Heart left ventricle (tissue), 16 donors: ENCODE results near the gene OS9. TPM values are rescaled to one million over a fixed set of nuclear protein-coding genes. Genes with fewer than 3 reads are reported as not detected.

Experiments used
- ATAC-seq, 4 donors: fragments of 200-7000 bp; cut with Tn5 transposase; one replicate each; pipeline ENCODE4 v1.9.1; 2020 to 2022; ENCODE audit warnings: moderate library complexity in 4 of 4, mild to moderate bottlenecking in 3 of 4, moderate number of reproducible peaks in 1 of 4
- DNase-seq, 5 donors: peaks; one replicate each; pipeline ENCODE4 v3.0.0-alpha.2; 2020
- H3K27ac ChIP-seq, 12 donors: fragments of 200-600 bp; sonication (generic) in 4 of 12; one replicate each; pipeline versions ENCODE4 v1.5.0 to v1.8.0; 2016 to 2022; ENCODE audit warnings: mild to moderate bottlenecking in 2 of 12
- H3K27me3 ChIP-seq, 9 donors: fragments of 200-600 bp; sonication (generic) in 2 of 9; one replicate each; pipeline versions ENCODE4 v1.5.1 to v1.8.0; 2016 to 2022; ENCODE audit warnings: mild to moderate bottlenecking in 3 of 9
- H3K36me3 ChIP-seq, 9 donors: fragments of 200-600 bp; sonication (generic) in 2 of 9; one replicate each; pipeline versions ENCODE4 v1.5.0 to v1.8.0; 2018 to 2022; ENCODE audit warnings: mild to moderate bottlenecking in 2 of 9
- H3K4me1 ChIP-seq, 12 donors: fragments of 200-600 bp; sonication (generic) in 4 of 12; one replicate each; pipeline versions ENCODE4 v1.5.0 to v1.8.0; 2016 to 2022; ENCODE audit warnings: mild to moderate bottlenecking in 3 of 12
- H3K4me3 ChIP-seq, 12 donors: fragments of 200-600 bp; sonication (generic) in 4 of 12; one replicate each; pipeline versions ENCODE4 v1.5.0 to v1.8.0; 2017 to 2022; ENCODE audit warnings: mild to moderate bottlenecking in 9 of 12, moderate library complexity in 4 of 12
- H3K9me3 ChIP-seq, 12 donors: fragments of 200-600 bp; sonication (generic) in 4 of 12; one replicate each; pipeline versions ENCODE4 v1.5.0 to v1.8.0; 2016 to 2022; ENCODE audit warnings: mild to moderate bottlenecking in 1 of 12
- CTCF ChIP-seq, 12 donors: fragments of 200-600 bp; sonication (generic) in 4 of 12; IDR thresholded peaks; one replicate each; pipeline versions ENCODE4 v1.5.0 to v1.8.0; 2018 to 2022; ENCODE audit warnings: antibody characterized with exemption in 12 of 12, mild to moderate bottlenecking in 5 of 12
- POLR2A ChIP-seq, 2 donors: fragments of 450-650 bp; IDR thresholded peaks; one replicate each; pipeline ENCODE4 v1.6.1; 2017; ENCODE audit warnings: antibody characterized with exemption in 2 of 2, mild to moderate bottlenecking in 2 of 2, moderate library complexity in 2 of 2
- WGBS, 4 donors: extraction: QIAGEN DNeasy Blood & Tissue Kit in 2 of 4; methylation state at CpG; one replicate each; pipeline versions ENCODE4 v1.1.5 to v1.1.7; 2013 to 2018; 5-methylcytosine and 5-hydroxymethylcytosine counted together
- intact Hi-C, 10 donors: fragments of 100-400 bp; cut with DNase I; formaldehyde crosslinking; loops; one replicate each; pipeline versions ENCODE4 v1.11.1 to v1.14.2; 2022
- polyA plus RNA-seq, 2 donors: library from polyadenylated mRNA; stranded (reverse); fragments of 200-250 nt; gene quantifications; one replicate each; pipeline ENCODE4 v1.2.3, GENCODE V29; 2013
- total RNA-seq, 9 donors: library from RNA; depleted of rRNA in 2 of 9; stranded (reverse); fragments of >200 nt in 2 of 9; fragmentation: NEBNext Ultra II Directional in 3 of 9; extraction: Animal tissue kit (Norgen Biotek cat#: 25700) in 3 of 9; gene quantifications; one replicate each; pipeline versions ENCODE4 v1.1.0 to v1.2.4, GENCODE V29; 2016 to 2023
- donor health status: ischemic (EF 13 %, LVEDD 7.1; RV severe dilation, severe dysfunction).
- donor health status: healthy with polysubstance abuse.
- donor health status: DM: no; HTN: yes; CAD: no.
- donor health status: DM: no; HTN: no; CAD: no.
- donor health status: ischemic (EF 25% LVEDD 6.9; RV normal size, moderate dysfunction).
- donor health status: ischemic (EF 25% LVEDD 5.7; RV mildly dilated, moderate dysfunction).
- donor health status: healthy.
- donor health status: DM: yes; HTN: yes; CAD: no.
- donor health status: ischemic (EF 35%, LVEDD 5.7; RV mildly dilated, moderate dysfunction).
- donor health status: nonischemic (EF 11% LVEDD 7.7; RV severe dilation, severe dysfunction).
- donor health status: DM: yes; HTN: yes; CAD: no.
- donor health status: PGD.
- donor health status: ischemic (EF 29% LVEDD 5.4; RV normal size, mild dysfunction).
- donor health status: nonischemic (EF 23%, LVEDD 6.1; RV moderate dilation, normal function).

OS9 gene
- total and polyA plus RNA-seq, 11 donors = 89.4 to 196 (median 130) TPM

GRCh38 chr12:57761391-57761998 lies 67.6 kb downstream of the OS9 start:
- H3K27ac ChIP-seq = no peak overlapping the region
- intact Hi-C loops = no loop called here
- no peak overlapping the region for H3K4me3 ChIP-seq
- H3K4me1 ChIP-seq = peaks cover 8 to 32% (median 20%) of the 10 kb centered on the region in 12 donors
- peaks cover 9 to 44% (median 34%) of the 10 kb centered on the region in 9 donors for H3K27me3 ChIP-seq
- DNase-seq (no peak), ATAC-seq (no peak)
- WGBS, 4 donors = 89 to 95% (median 93%) methylated on average over 4 of the region's 4 CpGs
- peaks cover 0 to 23% (median 15%) of the 10 kb centered on the region in 9 donors for H3K36me3 ChIP-seq
- TF ChIP-seq POLR2A (IDR thresholded peaks at IDR 0.05) (no peak), CTCF (IDR thresholded peaks at IDR 0.05) (no peak)
- H3K9me3 ChIP-seq = no peaks in the 10 kb centered on the region

- ATAC-seq (no peak), DNase-seq (no peak)
- peaks cover 0 to 18% (median 15%) of the 10 kb centered on the region in 9 donors for H3K36me3 ChIP-seq
- no peak overlapping the region for H3K4me3 ChIP-seq
- no peak for TF ChIP-seq POLR2A (IDR thresholded peaks at IDR 0.05)
- no peak for TF ChIP-seq CTCF (IDR thresholded peaks at IDR 0.05)
- H3K9me3 ChIP-seq = no peaks in the 10 kb centered on the region
- H3K4me1 ChIP-seq = peaks cover 10 to 34% (median 25%) of the 10 kb centered on the region in 12 donors
- H3K27ac ChIP-seq = no peak overlapping the region
- intact Hi-C loops = no loop called here
- WGBS, 4 donors = 87 to 96% (median 94%) methylated on average over 2 of the region's 2 CpGs
- H3K27me3 ChIP-seq = peaks cover 9 to 47% (median 37%) of the 10 kb centered on the region in 9 donors
Observed at GRCh38 chr12:57762463-57762862, 68.5 kb downstream of the OS9 start.

- no peak for DNase-seq
- TF ChIP-seq CTCF (IDR thresholded peaks at IDR 0.05) = no peak
- TF ChIP-seq POLR2A (IDR thresholded peaks at IDR 0.05) = no peak
- Histone ChIP-seq H3K4me3 (peak overlapping the region in 1 of 12 donors; percentile 61), H3K9me3 (no peaks in the 10 kb centered on the region), H3K27me3 (peaks cover 9 to 47% (median 37%) of the 10 kb centered on the region in 9 donors), H3K27ac (no peak overlapping the region), H3K36me3 (peaks cover 0 to 10% (median 3%) of the 10 kb centered on the region in 9 donors), H3K4me1 (peaks cover 10 to 35% (median 25%) of the 10 kb centered on the region in 12 donors)
- intact Hi-C loops = no loop called here
- no peak for ATAC-seq
- WGBS, 4 donors = 69 to 80% (median 72%) methylated on average over 6 of the region's 6 CpGs
Observed at GRCh38 chr12:57763881-57764661, 70.1 kb downstream of the OS9 start.

- no peaks in the 10 kb centered on the region for H3K9me3 ChIP-seq
- peaks cover 10 to 35% (median 25%) of the 10 kb centered on the region in 12 donors for H3K4me1 ChIP-seq
- H3K27me3 ChIP-seq = peaks cover 9 to 47% (median 37%) of the 10 kb centered on the region in 9 donors
- peak overlapping the region in 11 of 12 donors; percentile 3 to 61 (median 38) for H3K4me3 ChIP-seq
- DNase-seq (no peak), ATAC-seq (no peak)
- no peak overlapping the region for H3K27ac ChIP-seq
- peaks cover 0 to 13% (median under 1%) of the 10 kb centered on the region in 9 donors for H3K36me3 ChIP-seq
- 17 to 31% (median 17%) methylated on average over 10 to 17 of the region's 17 CpGs for WGBS, 4 donors
- TF ChIP-seq POLR2A (IDR thresholded peaks at IDR 0.05) = no peak
- TF ChIP-seq CTCF (IDR thresholded peaks at IDR 0.05) = no peak
- intact Hi-C loops = no loop called here
Observed at GRCh38 chr12:57764662-57765002, 70.7 kb downstream of the OS9 start.
